HG03571 (cell line): ENCODE data around the gene OR51Q1.

Source experiments
- ATAC-seq: cut with Tn5 transposase; IDR thresholded peaks from one replicate; pipeline ENCODE4 v1.9.1; 2021; ENCODE audit not compliant: unreplicated experiment

The OR51Q1 gene

GRCh38 chr11:5421811-5422210, at the start of gene OR51Q1:
Gene OR51Q1 (plus strand): TSS chr11:5422111. CDS start chr11:5422201, 90 bp downstream.
- no peak for ATAC-seq

- ATAC-seq, result no peak
Measured at GRCh38 chr11:5380740-5381342, 41.1 kb upstream of the OR51Q1 start.

GRCh38 chr11:5383576-5383975, 38.3 kb upstream of the OR51Q1 start, which contains the start of gene OR51M1:
Gene OR51M1 (plus strand): TSS chr11:5383812. CDS start chr11:5389399, 5,587 bp downstream.
- ATAC-seq, result no peak

DNA sequence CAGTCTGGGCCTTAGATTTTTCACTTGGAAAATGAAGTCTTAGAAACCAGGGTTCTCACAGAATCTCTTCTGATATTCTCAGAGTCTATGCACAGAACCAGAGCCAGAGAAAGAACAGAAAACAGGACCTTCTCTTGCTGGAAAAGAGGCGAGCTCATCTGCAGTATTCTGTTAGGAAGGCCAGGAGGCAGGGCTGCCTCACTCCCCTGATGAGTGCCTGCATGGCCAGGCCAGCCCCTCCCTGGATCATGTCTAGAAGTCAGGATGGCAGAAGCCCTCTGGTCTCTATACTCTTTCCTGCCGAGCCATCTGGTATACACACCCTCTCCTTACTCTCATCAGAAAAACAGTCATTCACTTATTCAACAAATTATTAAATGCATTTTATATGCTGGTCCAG, 37.6 kb upstream of the OR51Q1 start:
- ATAC-seq, result no peak

GRCh38 chr11:5390210-5390609, 31.7 kb upstream of the OR51Q1 start:
- ATAC-seq, result no peak

- ATAC-seq, result no peak
Measured at GRCh38 chr11:5394091-5394490, 27.8 kb upstream of the OR51Q1 start.

GRCh38 chr11:5398936-5399335, 23.0 kb upstream of the OR51Q1 start:
- ATAC-seq, result no peak

GRCh38 chr11:5405173-5405572, 16.7 kb upstream of the OR51Q1 start:
- ATAC-seq, result no peak

DNA sequence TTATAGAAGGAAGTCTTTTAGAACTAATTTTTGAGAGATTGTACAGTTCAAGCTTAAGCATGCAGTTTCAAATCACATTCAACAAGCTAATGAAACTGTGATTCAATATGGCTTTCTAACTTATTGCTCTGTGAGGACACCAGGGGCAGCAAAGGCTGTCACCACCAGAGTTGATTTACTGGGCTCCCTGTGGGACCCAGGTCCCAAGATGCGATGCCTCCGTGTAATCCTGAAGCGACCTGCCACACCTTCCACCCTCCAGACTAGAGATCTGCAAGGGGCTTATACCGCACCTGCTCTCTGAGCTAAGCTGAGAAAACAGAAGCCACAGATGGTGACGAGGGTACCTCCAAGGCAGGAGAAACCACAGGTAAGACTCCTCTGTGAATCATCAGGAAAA, 918 bp upstream of the OR51Q1 start:
- no peak for ATAC-seq

GRCh38 chr11:5423131-5423530, 1.2 kb downstream of the OR51Q1 start:
- ATAC-seq, result no peak

DNA sequence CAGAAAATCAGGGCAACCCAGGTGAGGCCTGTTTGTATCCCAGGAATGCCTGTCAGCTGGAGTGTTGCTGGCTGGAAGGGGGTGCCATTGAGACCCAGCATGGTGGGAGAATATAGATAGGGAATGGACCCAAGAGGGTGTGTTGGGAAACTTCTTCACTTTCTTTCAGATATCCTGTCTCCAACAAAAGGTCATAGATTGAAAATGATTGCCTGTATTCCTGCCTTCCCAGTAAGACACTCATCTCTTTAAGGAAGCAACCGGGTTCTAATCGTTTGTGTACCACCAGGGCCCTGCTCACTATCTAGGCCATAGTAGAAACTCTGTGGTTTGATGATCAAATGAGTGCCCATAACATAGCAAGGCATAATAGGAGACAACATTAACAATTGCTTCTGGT, 19.5 kb downstream of the OR51Q1 start, which contains the start of gene OR51I1:
OR51I1 (minus strand) TSS at position 101 of the 400 bp plus-strand sequence; CDS start at position 101, 0 bp downstream.
- no peak for ATAC-seq

- ATAC-seq, result no peak
Measured at GRCh38 chr11:5443835-5444393, 22.0 kb downstream of the OR51Q1 start.

DNA sequence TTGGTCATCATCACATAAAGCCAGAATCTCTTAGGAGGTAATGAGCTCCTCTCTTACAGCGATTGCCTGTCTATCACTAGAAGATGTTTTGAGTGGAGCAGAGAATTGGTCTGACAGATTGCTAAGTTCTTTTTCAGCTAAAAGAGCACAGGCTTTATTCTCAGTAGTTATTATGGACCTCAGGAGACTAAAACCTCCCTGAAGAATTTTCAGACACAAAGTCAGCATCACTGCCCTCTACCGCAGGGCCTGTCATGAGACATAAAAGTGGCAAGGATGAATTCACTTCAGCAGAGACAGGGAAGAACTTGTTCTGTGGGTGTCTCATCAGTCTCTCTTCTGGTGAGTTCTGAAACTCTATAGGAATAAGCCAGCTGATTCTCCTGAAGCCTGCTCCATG, 27.1 kb downstream of the OR51Q1 start, which contains the start of gene OR51I2:
OR51I2 (plus strand) TSS at position 301 of the 400 bp plus-strand sequence. CDS start 4,166 bp downstream, outside the sequence.
- no peak for ATAC-seq

DNA sequence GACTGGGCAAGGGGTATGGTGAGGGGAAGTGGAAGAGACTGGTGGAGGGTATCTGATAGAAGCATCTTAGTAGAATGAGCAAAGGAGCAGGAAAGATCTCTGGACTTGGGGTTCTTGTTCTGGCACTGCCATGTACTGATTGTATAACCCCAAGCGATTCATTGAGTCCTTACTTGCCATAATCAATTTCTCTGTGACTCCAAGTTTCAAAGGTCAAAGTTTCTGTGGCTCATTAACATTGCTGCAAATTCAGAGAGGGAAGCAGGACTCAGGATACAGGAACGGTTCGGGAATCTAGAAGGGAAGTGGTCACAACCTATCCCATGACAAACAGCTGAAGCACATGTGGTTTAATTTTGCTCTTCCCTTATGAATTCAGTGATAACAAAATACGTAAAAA, 27.5 kb downstream of the OR51Q1 start:
- no peak for ATAC-seq

DNA sequence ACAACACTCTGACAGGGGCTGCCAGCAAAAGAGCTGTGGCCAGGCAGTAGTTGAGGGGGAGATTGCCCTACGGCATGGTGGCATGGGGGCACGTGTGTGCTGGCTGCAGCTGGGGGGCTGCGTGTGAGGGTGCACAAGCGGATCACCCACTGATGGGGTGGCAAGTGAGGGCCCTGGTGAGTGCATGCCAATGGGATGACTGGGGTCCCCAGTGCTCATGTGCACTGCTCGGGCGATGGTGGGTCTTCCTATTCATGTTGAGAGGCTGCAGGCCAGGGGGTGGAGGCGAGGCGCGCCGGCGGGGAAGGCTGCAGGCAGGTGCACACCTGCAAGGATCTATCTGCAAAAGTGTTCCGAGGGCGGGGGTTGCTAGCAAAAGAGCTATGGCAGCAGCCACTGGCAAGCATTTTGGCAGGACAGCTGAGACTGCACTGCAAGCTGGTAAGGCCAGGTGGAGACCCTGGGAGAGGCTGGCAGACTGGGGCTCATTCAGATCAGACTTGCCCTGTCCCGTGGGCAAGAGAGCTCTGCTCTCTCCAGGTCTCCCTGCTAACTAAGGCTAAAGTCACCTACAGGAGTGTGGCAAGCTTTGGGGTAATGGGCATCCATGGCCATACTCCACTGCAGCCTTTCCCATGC, 39.2 kb downstream of the OR51Q1 start:
- ATAC-seq, result no peak

DNA sequence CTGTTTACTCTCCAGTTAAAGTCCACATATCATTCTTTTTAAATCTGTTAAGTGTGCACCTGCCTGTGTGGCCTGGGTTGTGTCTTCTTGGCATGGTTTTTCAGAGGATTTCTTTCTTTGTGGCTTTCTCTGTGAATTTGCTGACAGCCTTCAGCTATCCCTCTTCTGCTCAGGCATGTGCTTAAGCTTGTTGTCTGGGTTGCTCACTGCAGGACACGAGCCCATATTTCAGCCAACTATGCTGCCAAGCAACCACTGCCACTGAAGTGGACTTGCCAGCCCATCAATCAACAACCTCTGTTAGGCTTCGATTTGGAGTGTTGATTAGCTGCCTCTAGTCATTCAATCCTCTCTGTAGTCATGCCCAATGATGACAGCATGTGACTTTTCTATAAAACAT, 45.6 kb downstream of the OR51Q1 start:
- no peak for ATAC-seq
